ENCODE measurements around the gene SMIM9. TPM values are rescaled to one million over a fixed set of nuclear protein-coding genes. Genes with fewer than 3 reads are reported as not detected.

SMIM9 gene
- total and polyA plus RNA-seq, 9 of the 15 experiments (the other 6 are each of a cell fraction or from before 2014, with no cell fraction given), result 0.08 TPM; not detected in 8

- WGBS (ENCODE audit: insufficient coverage, low coverage, missing lambda C conversion rate), result 0% methylated on average over 1 of the region's 1 CpG
- ATAC-seq (no peak), DNase-seq (ENCODE audit: extremely low read depth in 1 of 4, low spot score in 3 of 4) (no peak), FAIRE-seq (no peak)
- intact Hi-C loops (cut with micrococcal nuclease) (no loop called here), in situ Hi-C loops (cut with MboI) (no loop called here)
- ChIA-PET CTCF (ENCODE audit: low intra/inter-chr PET ratio) (no interaction called here), POLR2A (interaction anchor here (1.2 to 1.5 kb wide), 2 partner anchors 9 to 34 kb away, joined by 4 to 5 read pairs; partner anchors contain the start of gene MPP1)
- H3K4me2 ChIP-seq (ENCODE audit: insufficient read depth, low read length), result no peak overlapping the region
- no peaks in the 10 kb centered on the region for H3K36me3 ChIP-seq (ENCODE audit: control insufficient read depth, insufficient read depth, low read length)
- TF ChIP-seq ZNF398 (CRISPR knock-in tag; IDR thresholded peaks at IDR 0.05) (no peak), ZBTB9 (CRISPR knock-in tag; IDR thresholded peaks at IDR 0.05) (no peak), ZSCAN29 (IDR thresholded peaks at IDR 0.05) (peak; percentile 90)
- peaks cover 8 to 25% of the 10 kb centered on the region in 2 experiments for H3K4me1 ChIP-seq (replicated peaks in 1 of 2; ENCODE audit: control insufficient read depth in 2 of 2, insufficient read depth in 2 of 2, low read length in 2 of 2)
- BruUV-seq (replicated peaks), result no TSS peak
- no peaks in the 10 kb centered on the region for H4K20me1 ChIP-seq (replicated peaks; ENCODE audit: control insufficient read depth, insufficient read depth, low read length)
- no peaks in the 10 kb centered on the region for H3K9me1 ChIP-seq (ENCODE audit: control insufficient read depth, insufficient read depth, low read length)
- 0 out of 2 replicates have a peak overlapping the region, but pooled peaks have one; percentile 8 for H2AFZ ChIP-seq (ENCODE audit: low read depth, low read length)
- no peak overlapping the region for H3K4me3 ChIP-seq
- peaks cover 9% of the 10 kb centered on the region; the same call in 1 of the 3 replicates for H3K79me2 ChIP-seq (ENCODE audit: control insufficient read depth, insufficient read depth, low read length)
- H3K27ac ChIP-seq (ENCODE audit: extremely low read depth, low read depth, low read length), result no peak overlapping the region
- 0 out of 4 replicates have a peak overlapping the region, but pooled peaks of 1 of the 2 experiments have one; percentile 6 for H3K9ac ChIP-seq (ENCODE audit: insufficient read depth in 1 of 2, low read depth in 2 of 2, low read length in 2 of 2)
- H3K27me3 ChIP-seq (ENCODE audit: control insufficient read depth in 2 of 2, insufficient read depth in 2 of 2, low read length in 2 of 2), result no peaks in the 10 kb centered on the region
- no peaks in the 10 kb centered on the region for H3K9me3 ChIP-seq (replicated peaks; ENCODE audit: control insufficient read depth, insufficient read depth, low read depth, low read length)
Measured at GRCh38 chrX:154813801-154814200, 20.7 kb downstream of the SMIM9 start.

All from K562 (cell line).